Activated CD4-positive, alpha-beta T cell treated with anti-CD3 and anti-CD28 coated beads, Interleukin-2, Interleukin-4, amounts not matched to agents 100 ng/mL and 50 ng/mL, durations not matched to agents 16 hours and 8 hours (primary cell): ENCODE results near the gene DHRS9.
"Not testable (repeated sequence)": the region's sequence is repeated elsewhere in the genome, so short reads cannot be mapped to it uniquely, and the experiment has no call there.

Experiments used
- DNase-seq: peaks from one replicate; pipeline ENCODE4 v3.0.0-alpha.2; 2020; ENCODE audit warnings: low spot score

Gene DHRS9

GRCh38 chr2:169095621-169096105 is 26.3 kb downstream of the DHRS9 start:
- peak; percentile 42 for DNase-seq

GRCh38 chr2:169104848-169105247 is 35.5 kb downstream of the DHRS9 start:
- DNase-seq: no peak

GRCh38 chr2:169105476-169105875 is 36.1 kb downstream of the DHRS9 start:
- peak; percentile 53 for DNase-seq

GRCh38 chr2:169106134-169106533 is 36.8 kb downstream of the DHRS9 start:
- no peak for DNase-seq

- no peak for DNase-seq
Measured at GRCh38 chr2:169106563-169107545, 37.5 kb downstream of the DHRS9 start.

GRCh38 chr2:169107645-169108044 is 38.3 kb downstream of the DHRS9 start:
- DNase-seq: peak; percentile 64

GRCh38 chr2:169108099-169108884 is 38.9 kb downstream of the DHRS9 start:
- no peak for DNase-seq

- DNase-seq: peak; percentile 77
Measured at GRCh38 chr2:169109502-169110409, 40.4 kb downstream of the DHRS9 start.

- DNase-seq: no peak
Measured at GRCh38 chr2:169110419-169110818, 41.1 kb downstream of the DHRS9 start.

GRCh38 chr2:169110916-169111315 is 41.6 kb downstream of the DHRS9 start:
- no peak for DNase-seq

GRCh38 chr2:169112841-169113240 is 43.5 kb downstream of the DHRS9 start:
- DNase-seq: no peak

- DNase-seq: no peak
Measured at GRCh38 chr2:169114056-169114455, 44.7 kb downstream of the DHRS9 start.

GRCh38 chr2:169116327-169116726 is 47.0 kb downstream of the DHRS9 start:
- no peak for DNase-seq

GRCh38 chr2:169116993-169117392 is 47.6 kb downstream of the DHRS9 start:
- no peak for DNase-seq

- DNase-seq: no peak
Measured at GRCh38 chr2:169118060-169118459, 48.7 kb downstream of the DHRS9 start.

GRCh38 chr2:169119123-169119760 is 49.9 kb downstream of the DHRS9 start:
- no peak for DNase-seq

GRCh38 chr2:169119851-169120250 is 50.5 kb downstream of the DHRS9 start:
- no peak for DNase-seq

- no peak for DNase-seq
Measured at GRCh38 chr2:169129703-169130243, 60.4 kb downstream of the DHRS9 start.

- DNase-seq: peak; percentile 61
Measured at GRCh38 chr2:169131587-169132512, 62.5 kb downstream of the DHRS9 start.

GRCh38 chr2:169134272-169134671 is 64.9 kb downstream of the DHRS9 start:
- DNase-seq: not testable (repeated sequence)
